ENCODE results near the gene ARHGAP18. TPM values are rescaled to one million over a fixed set of nuclear protein-coding genes. Genes with fewer than 3 reads are reported as not detected.

Gene ARHGAP18
- total RNA-seq, 2 donors from 2014 or later = 7.1 to 11.2 TPM

GRCh38 chr6:129717277-129717676 lies 7.3 kb upstream of the ARHGAP18 start:
- no peak for DNase-seq (ENCODE audit: low spot score)
- H3K36me3 ChIP-seq = no peaks in the 10 kb centered on the region
- no peak overlapping the region for H3K27ac ChIP-seq
- H3K4me1 ChIP-seq = peaks cover 0 to 10% of the 10 kb centered on the region in 2 donors
- no peaks in the 10 kb centered on the region for H3K27me3 ChIP-seq
- TF ChIP-seq CTCF (IDR thresholded peaks at IDR 0.05) = no peak
- no peaks in the 10 kb centered on the region for H3K9me3 ChIP-seq
- no peak overlapping the region for H3K4me3 ChIP-seq

DNA sequence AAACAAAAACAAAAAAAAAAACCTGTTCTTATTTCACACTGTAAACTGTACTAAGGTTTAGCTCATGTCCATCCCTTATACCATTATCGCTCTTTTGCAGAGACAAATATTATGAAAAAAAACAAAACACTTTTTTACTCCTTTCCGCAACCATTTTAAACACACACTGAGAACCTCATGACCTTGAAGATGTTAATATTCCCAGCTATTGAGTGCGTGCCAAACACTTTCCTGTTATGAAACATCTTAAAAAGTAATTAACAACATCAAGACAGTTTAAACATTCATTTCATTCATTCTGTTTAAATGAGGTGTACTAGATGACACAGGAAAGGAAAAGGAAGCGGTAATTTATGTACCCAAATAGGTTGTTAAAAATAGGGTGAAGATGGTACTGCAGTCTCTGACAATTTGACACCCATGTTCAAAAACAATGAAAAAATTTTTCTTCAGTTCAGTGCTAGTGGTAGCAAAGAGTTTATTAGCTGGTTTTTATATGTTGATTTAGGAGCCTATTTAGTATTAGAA lies 3.9 kb upstream of the ARHGAP18 start:
- Histone ChIP-seq H3K27ac (no peak overlapping the region), H3K27me3 (no peaks in the 10 kb centered on the region), H3K4me1 (peaks cover 0 to 25% of the 10 kb centered on the region in 2 donors), H3K4me3 (no peak overlapping the region), H3K9me3 (no peaks in the 10 kb centered on the region), H3K36me3 (no peaks in the 10 kb centered on the region)
- no peak for DNase-seq (ENCODE audit: low spot score)
- TF ChIP-seq CTCF (IDR thresholded peaks at IDR 0.05) = no peak

GRCh38 chr6:129711271-129711631 lies 1.3 kb upstream of the ARHGAP18 start:
- Histone ChIP-seq H3K9me3 (no peaks in the 10 kb centered on the region), H3K4me3 (no peak overlapping the region), H3K27me3 (no peaks in the 10 kb centered on the region), H3K27ac (no peak overlapping the region), H3K4me1 (peaks cover 0 to 25% of the 10 kb centered on the region in 2 donors), H3K36me3 (no peaks in the 10 kb centered on the region)
- DNase-seq (ENCODE audit: low spot score) = no peak
- TF ChIP-seq CTCF (IDR thresholded peaks at IDR 0.05) = no peak

GRCh38 chr6:129710450-129711270 lies 683 bp upstream of the ARHGAP18 start:
- Histone ChIP-seq H3K27me3 (no peaks in the 10 kb centered on the region), H3K9me3 (no peaks in the 10 kb centered on the region), H3K4me1 (peaks cover 0 to 25% of the 10 kb centered on the region in 2 donors), H3K36me3 (no peaks in the 10 kb centered on the region), H3K4me3 (peak overlapping the region; percentile 53 to 67), H3K27ac (peak overlapping the region; percentile 80 to 81)
- DNase-seq (ENCODE audit: low spot score) = no peak
- no peak for TF ChIP-seq CTCF (IDR thresholded peaks at IDR 0.05)

GRCh38 chr6:129709196-129709768 lies 695 bp downstream of the ARHGAP18 start:
- TF ChIP-seq CTCF (IDR thresholded peaks at IDR 0.05) = no peak
- Histone ChIP-seq H3K27me3 (no peaks in the 10 kb centered on the region), H3K4me3 (peak overlapping the region; percentile 53 to 67), H3K36me3 (no peaks in the 10 kb centered on the region), H3K4me1 (peaks cover 0 to 25% of the 10 kb centered on the region in 2 donors), H3K27ac (peak overlapping the region; percentile 80 to 81), H3K9me3 (no peaks in the 10 kb centered on the region)
- no peak for DNase-seq (ENCODE audit: low spot score)

Data from right atrium auricular region (tissue), 2 donors.